Neural progenitor cell (in vitro differentiated cells): Measurements from ENCODE around the gene TSPAN14.

Source experiments
- CTCF ChIP-seq: fragments of 200-600 bp; sonication (generic); IDR thresholded peaks from 2 replicates; pipeline ENCODE4 v1.5.1; 2017; ENCODE audit warnings: antibody characterized with exemption, mild to moderate bottlenecking
- EZH2 ChIP-seq: fragments of 200-600 bp; sonication (generic); IDR thresholded peaks from 2 replicates; pipeline ENCODE4 v1.6.1; 2017; ENCODE audit warnings: antibody characterized with exemption, mild to moderate bottlenecking, moderate library complexity
- EZH2phosphoT487 ChIP-seq: fragments of 200-600 bp; sonication (generic); IDR thresholded peaks from 2 replicates; pipeline ENCODE4 v1.6.1; 2017; ENCODE audit warnings: antibody characterized with exemption

DNA sequence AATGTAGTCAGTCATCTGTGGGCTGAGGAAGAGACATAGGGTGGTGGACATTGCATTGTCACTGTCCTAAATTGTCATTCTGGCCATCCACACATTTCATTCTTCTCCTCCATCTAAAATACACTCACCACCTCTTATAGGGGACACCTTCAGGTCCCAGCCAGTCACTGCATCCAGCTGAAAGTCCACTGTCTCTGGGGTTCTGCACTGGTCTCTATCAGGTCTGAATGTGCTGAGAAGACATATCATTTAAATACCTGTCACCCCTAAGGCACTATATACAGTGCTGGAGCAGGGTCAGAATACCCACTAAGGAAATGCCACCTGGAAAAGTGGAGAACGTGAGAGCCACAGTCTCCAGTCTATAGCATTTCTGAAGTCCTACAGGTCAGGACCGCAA is 113.2 kb downstream of the TSPAN14 start:
- TF ChIP-seq CTCF (peak; percentile 9), EZH2 (no peak), EZH2phosphoT487 (no peak)
